GM12878 (cell line): ENCODE data around the gene RCE1. TPM values are rescaled to one million over a fixed set of nuclear protein-coding genes. Genes with fewer than 3 reads are reported as not detected.

ENCODE experiments used
- ATAC-seq: fragments of 200-7000 bp; cut with Tn5 transposase; 3 replicates; pipeline ENCODE4 v1.9.1; 2020; ENCODE audit warnings: mild to moderate bottlenecking, moderate library complexity
- BruUV-seq: library from RNA; stranded (reverse); fragments of 400-500 nt; replicated peaks from 2 replicates; lab custom pipeline; 2021; lab: Mats Ljungman, UMichigan
- CTCF ChIA-PET: fragments of 300-600 bp; sonication (Branson Sonifier 250); formaldehyde crosslinking; extraction: SDS; loops from one replicate; lab custom pipeline; 2021; ENCODE audit warnings: inconsistent platforms; lab: Yijun Ruan, JAX
- POLR2A ChIA-PET: fragments of 350-600 bp; formaldehyde crosslinking; extraction: SDS; loops from one replicate; lab custom pipeline; 2021; ENCODE audit warnings: inconsistent platforms; lab: Charles Lee
- RAD21 ChIA-PET: fragments of 300-600 bp; sonication (Branson Sonifier 250); formaldehyde crosslinking; loops from one replicate; lab custom pipeline; 2023; ENCODE audit warnings: antibody characterized with exemption; ENCODE audit not compliant: unreplicated experiment; lab: Charles Lee
- SMC1A ChIA-PET: fragments of 300-600 bp; sonication (Branson Sonifier 250); formaldehyde crosslinking; loops from one replicate; lab custom pipeline; 2023; ENCODE audit not compliant: unreplicated experiment, uncharacterized antibody; lab: Charles Lee
- DNase-seq: peaks from one replicate; pipeline ENCODE4 v3.0.0-alpha.2; 2011; ENCODE audit warnings: low read depth, low spot score
- FAIRE-seq: peaks from 3 replicates; lab custom pipeline; 2011; peaks lifted over from hg19 to GRCh38; lab: Jason Lieb, UNC
- H2AFZ ChIP-seq: 2 replicates; pipeline ENCODE4 v1.6.0; 2011; ENCODE audit warnings: low read depth, low read length, control low read depth; ENCODE audit not compliant: control insufficient read depth
- H3K27ac ChIP-seq: 2 replicates; pipeline ENCODE4 v1.5.1; 2011; ENCODE audit warnings: control low read depth; ENCODE audit not compliant: control insufficient read depth, insufficient read depth
- H3K27me3 ChIP-seq, 2 experiments: replicated peaks in 1 of 2; 2 replicates each; pipeline versions ENCODE4 v1.6.0 to v1.6.1; 2011; ENCODE audit warnings: low read length in 1 of 2; ENCODE audit not compliant: control insufficient read depth in 2 of 2, insufficient read depth in 2 of 2
- H3K36me3 ChIP-seq, 2 experiments: 2 replicates each; pipeline ENCODE4 v1.5.1; 2011; ENCODE audit warnings: low read length in 1 of 2; ENCODE audit not compliant: control insufficient read depth in 2 of 2, insufficient read depth in 2 of 2
- H3K4me1 ChIP-seq: 2 replicates; pipeline ENCODE4 v1.6.1; 2011; ENCODE audit warnings: mild to moderate bottlenecking, low read length, moderate library complexity, mixed read lengths; ENCODE audit not compliant: control insufficient read depth, insufficient read depth
- H3K4me2 ChIP-seq: 2 replicates; pipeline ENCODE4 v1.6.0; 2011; ENCODE audit warnings: control low read depth; ENCODE audit not compliant: control insufficient read depth, insufficient read depth
- H3K4me3 ChIP-seq: fragments of 200-600 bp; sonication (generic); 2 replicates; pipeline ENCODE4 v1.5.1; 2016
- H3K79me2 ChIP-seq: 2 replicates; pipeline ENCODE4 v1.6.0; 2011; ENCODE audit warnings: low read length; ENCODE audit not compliant: control insufficient read depth, insufficient read depth
- H3K9ac ChIP-seq: 2 replicates; pipeline ENCODE4 v1.8.0; 2011; ENCODE audit warnings: low read length, control low read depth, mixed read lengths; ENCODE audit not compliant: control insufficient read depth, insufficient read depth
- H3K9me3 ChIP-seq: replicated peaks from 3 replicates; pipeline ENCODE4 v1.5.1; 2011; ENCODE audit warnings: mild to moderate bottlenecking, low read length; ENCODE audit not compliant: control insufficient read depth, insufficient read depth
- H4K20me1 ChIP-seq: 2 replicates; pipeline ENCODE4 v1.6.0; 2011; ENCODE audit not compliant: control insufficient read depth, insufficient read depth
- IKZF1 ChIP-seq: fragments of 450-650 bp; conservative IDR thresholded peaks from 2 replicates; pipeline ENCODE4 v1.6.1; 2017; ENCODE audit warnings: antibody characterized with exemption, mild to moderate bottlenecking
- MLLT1 ChIP-seq: fragments of 450-650 bp; IDR thresholded peaks from 2 replicates; pipeline ENCODE4 v1.6.1; 2016; ENCODE audit warnings: mild to moderate bottlenecking
- MXI1 ChIP-seq: fragments of 150-350 bp; IDR thresholded peaks from 2 replicates; pipeline ENCODE4 v1.6.1; 2011; ENCODE audit warnings: low read depth, mild to moderate bottlenecking, inconsistent platforms, low read length, improper control_type of control experiment
- NKRF ChIP-seq: fragments of 450-650 bp; conservative IDR thresholded peaks from 2 replicates; pipeline ENCODE4 v1.6.1; 2017; ENCODE audit warnings: mild to moderate bottlenecking, moderate library complexity
- WGBS: methylation state at CpG from one replicate; pipeline ENCODE4 v1.1.6; 2016; ENCODE audit warnings: low lambda C conversion rate; ENCODE audit not compliant: insufficient replicate concordance, insufficient coverage; ENCODE audit errors: missing lambda C conversion rate; 5-methylcytosine and 5-hydroxymethylcytosine counted together
- in situ Hi-C: fragments of 300-500 bp; cut with MboI; formaldehyde crosslinking; loops from 9 replicates; pipeline ENCODE4 v1.14.3; 2018; ENCODE audit warnings: mixed read lengths
- intact Hi-C: fragments of 100-400 bp; cut with micrococcal nuclease; formaldehyde crosslinking; loops from one replicate; pipeline ENCODE4 v1.14.2; 2022; ENCODE audit not compliant: unreplicated experiment
- polyA plus RNA-seq, 11 experiments: library from polyadenylated mRNA; depleted of rRNA in 4 of 11; unstranded in 6 of 11; stranded (reverse) in 5 of 11; fragments of >200 nt; fragmentation: Nextera tagmentation in 4 of 11; fragmentation: Illumina TruSeq in 1 of 11; extraction: Ambion mirVana in 4 of 11; extraction: Trizol in 1 of 11; gene quantifications; 1 replicate in 1 of 11; 2 replicates in 10 of 11; pipeline versions ENCODE4 v1.2.1 to v1.2.3, GENCODE V29; 2011 to 2016; ENCODE audit warnings: inconsistent platforms in 2 of 11, missing spikeins in 2 of 11, low read depth in 1 of 11
- total RNA-seq, 4 experiments: library from RNA; depleted of rRNA in 3 of 4; stranded (reverse); fragments of >200 nt in 3 of 4; fragmentation: Illumina TruSeq in 1 of 4; extraction: Trizol in 1 of 4; gene quantifications; 2 replicates each; pipeline versions ENCODE4 v1.2.1 to v1.2.3, GENCODE V29; 2013 to 2021

The RCE1 gene
- total and polyA plus RNA-seq, 10 of the 15 experiments (the other 5 are each of a cell fraction or from before 2014, with no cell fraction given) = 0.79 to 32.9 (median 16.4) TPM

- ChIA-PET CTCF (no interaction called here), POLR2A (no interaction called here), SMC1A (no interaction called here), RAD21 (no interaction called here)
- H3K4me3 ChIP-seq = no peak overlapping the region
- H3K27me3 ChIP-seq = peaks cover 0 to 1% of the 10 kb centered on the region in 2 experiments; a peak in 2 of 4 replicates
- TF ChIP-seq NKRF (no peak), IKZF1 (no peak), MXI1 (no peak), MLLT1 (no peak)
- BruUV-seq = no TSS peak
- H3K79me2 ChIP-seq = no peaks in the 10 kb centered on the region
- no peak overlapping the region for H3K27ac ChIP-seq
- H4K20me1 ChIP-seq = no peaks in the 10 kb centered on the region
- no peaks in the 10 kb centered on the region for H3K9me3 ChIP-seq
- no peaks in the 10 kb centered on the region for H3K36me3 ChIP-seq
- ATAC-seq (no peak), FAIRE-seq (no peak), DNase-seq (no peak)
- H3K4me2 ChIP-seq = no peak overlapping the region
- no peak overlapping the region for H3K9ac ChIP-seq
- H3K4me1 ChIP-seq = peaks cover 3% of the 10 kb centered on the region; the same call in 1 of the 2 replicates
- no peak overlapping the region for H2AFZ ChIP-seq
- intact Hi-C loops = no loop called here
- 45% methylated on average over 12 of the region's 12 CpGs for WGBS
- in situ Hi-C loops = no loop called here
Observed at GRCh38 chr11:66878474-66878873, 35.2 kb downstream of the RCE1 start.
